Vagina (tissue), 2 donors: Measurements from ENCODE around the gene TERT. TPM values are rescaled to one million over a fixed set of nuclear protein-coding genes. Genes with fewer than 3 reads are reported as not detected.

Source experiments
- DNase-seq, 2 donors: peaks; one replicate each; pipeline ENCODE4 v3.0.0-alpha.2; 2017; ENCODE audit errors: extremely low spot score in 2 of 2
- H3K27ac ChIP-seq: fragments of 200-600 bp; sonication (generic); one replicate; pipeline ENCODE4 v1.5.1; 2019
- H3K27me3 ChIP-seq: fragments of 200-600 bp; sonication (generic); one replicate; pipeline ENCODE4 v1.5.1; 2019
- H3K36me3 ChIP-seq, 2 donors: fragments of 200-600 bp; sonication (generic); one replicate each; pipeline ENCODE4 v1.5.1; 2017 to 2019
- H3K4me1 ChIP-seq: fragments of 200-600 bp; sonication (generic); one replicate; pipeline ENCODE4 v1.5.1; 2019
- H3K4me3 ChIP-seq, 2 donors: fragments of 200-600 bp; sonication (generic); 1 replicate in 1 of 2; 2 replicates in 1 of 2; pipeline ENCODE4 v1.5.1; 2016 to 2019
- H3K9me3 ChIP-seq: fragments of 200-600 bp; sonication (generic); one replicate; pipeline ENCODE4 v1.5.1; 2019
- POLR2A ChIP-seq, 2 donors: fragments of 450-650 bp; IDR thresholded peaks; one replicate each; pipeline ENCODE4 v1.6.1; 2017; ENCODE audit warnings: antibody characterized with exemption in 2 of 2, mild to moderate bottlenecking in 2 of 2, moderate library complexity in 2 of 2
- POLR2AphosphoS5 ChIP-seq, 2 donors: sonication (generic); formaldehyde crosslinking; IDR thresholded peaks; one replicate each; pipeline ENCODE4 v1.9.0; 2017; ENCODE audit warnings: antibody characterized with exemption in 2 of 2, mild to moderate bottlenecking in 2 of 2, low read depth in 1 of 2; ENCODE audit not compliant: insufficient read depth in 1 of 2
- intact Hi-C: fragments of 100-400 bp; cut with DNase I; formaldehyde crosslinking; loops from one replicate; pipeline ENCODE4 v1.15.1; 2023
- total RNA-seq: library from RNA; depleted of rRNA; stranded (reverse); fragments of >200 nt; gene quantifications from one replicate; pipeline ENCODE4 v1.2.3, GENCODE V29; 2016
- TF ChIP-seq, protein P1 (sequence below), 3 experiments: fragments of 450-650 bp in 2 of 3; fragments of 200-600 bp in 1 of 3; sonication (generic) in 1 of 3; IDR thresholded peaks; one replicate each; pipeline ENCODE4 v1.5.1; 2017 to 2019; ENCODE audit warnings: antibody characterized with exemption in 3 of 3, mild to moderate bottlenecking in 2 of 3, moderate library complexity in 2 of 3

The TERT gene
- total RNA-seq, 1 donor from 2014 or later: not detected

DNA sequence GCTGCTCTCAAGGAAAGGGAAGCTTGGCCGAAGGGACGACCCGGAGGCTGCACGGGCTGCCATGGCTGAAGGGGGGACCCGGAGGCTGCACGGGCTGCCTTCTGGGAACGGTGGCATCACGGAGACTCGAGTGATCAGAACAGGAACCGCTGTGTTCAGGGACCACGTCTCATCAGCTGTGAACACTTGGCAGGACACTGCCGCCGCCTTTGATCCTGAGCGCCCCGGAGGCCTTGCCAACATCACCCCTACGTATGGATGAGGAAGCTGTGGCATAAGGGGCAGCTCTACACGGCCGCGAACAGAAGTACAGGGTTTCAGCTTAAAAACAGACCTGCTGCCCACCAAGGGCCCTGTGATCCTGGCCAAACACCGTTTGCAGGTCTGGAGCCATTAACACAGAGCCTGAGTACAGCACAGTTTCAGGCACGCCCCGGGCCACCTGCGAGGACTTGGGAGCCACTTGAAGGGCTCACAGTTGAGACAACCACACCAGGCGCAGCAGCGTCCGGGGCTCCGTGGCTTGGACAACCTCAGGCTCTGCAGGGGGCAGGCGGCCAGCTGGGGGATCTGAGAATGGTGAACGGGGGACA lies 23.9 kb upstream of the TERT start:
- Histone ChIP-seq H3K4me1 (peaks cover 17% of the 10 kb centered on the region), H3K27ac (no peak overlapping the region), H3K27me3 (no peaks in the 10 kb centered on the region), H3K9me3 (no peaks in the 10 kb centered on the region), H3K36me3 (peaks cover 0 to 61% of the 10 kb centered on the region in 2 donors), H3K4me3 (no peak overlapping the region)
- intact Hi-C loops: no loop called here
- TF ChIP-seq POLR2AphosphoS5 (IDR thresholded peaks at IDR 0.05; ENCODE audit: insufficient read depth in 1 of 2, low read depth in 1 of 2): no peak
- TF ChIP-seq, protein P1, sequence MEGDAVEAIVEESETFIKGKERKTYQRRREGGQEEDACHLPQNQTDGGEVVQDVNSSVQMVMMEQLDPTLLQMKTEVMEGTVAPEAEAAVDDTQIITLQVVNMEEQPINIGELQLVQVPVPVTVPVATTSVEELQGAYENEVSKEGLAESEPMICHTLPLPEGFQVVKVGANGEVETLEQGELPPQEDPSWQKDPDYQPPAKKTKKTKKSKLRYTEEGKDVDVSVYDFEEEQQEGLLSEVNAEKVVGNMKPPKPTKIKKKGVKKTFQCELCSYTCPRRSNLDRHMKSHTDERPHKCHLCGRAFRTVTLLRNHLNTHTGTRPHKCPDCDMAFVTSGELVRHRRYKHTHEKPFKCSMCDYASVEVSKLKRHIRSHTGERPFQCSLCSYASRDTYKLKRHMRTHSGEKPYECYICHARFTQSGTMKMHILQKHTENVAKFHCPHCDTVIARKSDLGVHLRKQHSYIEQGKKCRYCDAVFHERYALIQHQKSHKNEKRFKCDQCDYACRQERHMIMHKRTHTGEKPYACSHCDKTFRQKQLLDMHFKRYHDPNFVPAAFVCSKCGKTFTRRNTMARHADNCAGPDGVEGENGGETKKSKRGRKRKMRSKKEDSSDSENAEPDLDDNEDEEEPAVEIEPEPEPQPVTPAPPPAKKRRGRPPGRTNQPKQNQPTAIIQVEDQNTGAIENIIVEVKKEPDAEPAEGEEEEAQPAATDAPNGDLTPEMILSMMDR (IDR thresholded peaks at IDR 0.05): no peak
- TF ChIP-seq POLR2A (IDR thresholded peaks at IDR 0.05): no peak
- no peak for DNase-seq

DNA sequence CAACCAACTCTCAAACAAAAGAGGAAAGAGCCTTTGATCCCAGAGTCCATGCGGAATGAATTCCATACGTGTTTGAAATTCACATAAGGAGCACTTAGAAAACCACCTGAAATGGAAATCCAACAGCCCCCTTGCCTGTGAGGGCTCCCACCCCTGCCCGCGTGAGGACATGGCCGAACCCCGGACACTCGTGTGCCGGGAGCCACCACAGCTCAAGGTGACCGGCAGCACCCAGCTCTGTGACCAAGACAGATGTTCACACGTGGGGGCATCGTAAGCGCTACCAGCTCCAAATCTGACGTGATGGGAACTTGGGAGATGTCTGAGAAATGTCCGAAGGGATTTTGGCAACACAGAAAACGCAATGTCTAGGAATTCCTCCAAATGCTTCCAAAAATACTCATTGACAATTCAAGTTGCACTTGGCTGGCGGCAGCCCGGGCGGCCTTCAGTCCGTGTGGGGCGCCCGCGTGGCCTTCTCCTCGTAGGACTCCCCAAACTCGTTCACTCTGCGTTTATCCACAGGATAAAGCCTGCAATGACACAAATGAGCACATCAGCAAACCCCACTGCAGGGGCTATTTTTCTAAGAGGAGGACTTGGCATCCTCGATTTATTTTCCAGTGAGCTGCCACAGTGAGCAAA lies 23.2 kb upstream of the TERT start:
- Histone ChIP-seq H3K27me3 (no peaks in the 10 kb centered on the region), H3K4me3 (no peak overlapping the region), H3K9me3 (no peaks in the 10 kb centered on the region), H3K36me3 (peaks cover 0 to 54% of the 10 kb centered on the region in 2 donors), H3K4me1 (peaks cover 17% of the 10 kb centered on the region), H3K27ac (no peak overlapping the region)
- TF ChIP-seq POLR2A (IDR thresholded peaks at IDR 0.05) (no peak), POLR2AphosphoS5 (IDR thresholded peaks at IDR 0.05; ENCODE audit: insufficient read depth in 1 of 2, low read depth in 1 of 2) (no peak)
- TF ChIP-seq, protein P1 (IDR thresholded peaks at IDR 0.05): no peak
- intact Hi-C loops: no loop called here
- DNase-seq: no peak

DNA sequence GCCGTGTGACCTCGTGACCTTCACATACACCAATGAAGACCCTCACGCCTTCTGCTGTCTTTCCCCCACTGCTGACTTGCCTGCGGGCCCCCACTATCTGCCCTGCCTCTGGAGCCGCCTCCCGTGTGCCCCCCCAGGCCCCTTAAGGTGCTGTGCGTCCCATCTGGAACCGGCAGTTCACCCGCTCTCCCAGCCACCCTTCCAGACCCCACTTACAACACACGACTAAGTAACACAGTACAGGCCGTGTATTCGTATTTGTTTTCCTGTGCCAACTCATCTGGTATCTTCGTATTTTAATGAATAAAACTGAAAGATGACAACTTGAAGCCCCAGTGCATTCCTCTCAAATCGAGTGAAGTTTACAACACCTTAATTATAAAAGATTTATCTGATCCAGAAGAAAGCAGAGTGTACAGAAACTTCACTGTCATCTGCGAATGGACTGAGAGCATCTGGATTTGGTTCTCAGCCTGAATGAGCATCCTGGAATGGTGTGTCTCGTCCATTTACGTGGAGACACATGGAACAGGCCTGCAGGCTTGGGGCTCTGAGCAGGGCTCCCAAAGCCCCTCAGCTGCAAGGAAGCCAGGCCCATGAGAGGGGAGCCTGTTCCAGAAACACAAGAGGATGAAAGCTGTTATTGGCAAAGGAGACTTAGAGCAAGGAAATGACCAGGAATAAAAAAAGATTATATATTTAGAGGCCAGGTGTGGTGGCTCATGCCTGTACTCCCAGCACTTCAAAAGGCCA lies 21.9 kb upstream of the TERT start:
- peaks cover 17% of the 10 kb centered on the region for H3K4me1 ChIP-seq
- TF ChIP-seq, protein P1 (IDR thresholded peaks at IDR 0.05): no peak
- TF ChIP-seq POLR2A (IDR thresholded peaks at IDR 0.05): no peak
- no peak for TF ChIP-seq POLR2AphosphoS5 (IDR thresholded peaks at IDR 0.05; ENCODE audit: insufficient read depth in 1 of 2, low read depth in 1 of 2)
- H3K27me3 ChIP-seq: no peaks in the 10 kb centered on the region
- H3K36me3 ChIP-seq: peaks cover 0 to 41% of the 10 kb centered on the region in 2 donors
- H3K27ac ChIP-seq: no peak overlapping the region
- no peak for DNase-seq
- no peaks in the 10 kb centered on the region for H3K9me3 ChIP-seq
- H3K4me3 ChIP-seq: no peak overlapping the region
- intact Hi-C loops: no loop called here

DNA sequence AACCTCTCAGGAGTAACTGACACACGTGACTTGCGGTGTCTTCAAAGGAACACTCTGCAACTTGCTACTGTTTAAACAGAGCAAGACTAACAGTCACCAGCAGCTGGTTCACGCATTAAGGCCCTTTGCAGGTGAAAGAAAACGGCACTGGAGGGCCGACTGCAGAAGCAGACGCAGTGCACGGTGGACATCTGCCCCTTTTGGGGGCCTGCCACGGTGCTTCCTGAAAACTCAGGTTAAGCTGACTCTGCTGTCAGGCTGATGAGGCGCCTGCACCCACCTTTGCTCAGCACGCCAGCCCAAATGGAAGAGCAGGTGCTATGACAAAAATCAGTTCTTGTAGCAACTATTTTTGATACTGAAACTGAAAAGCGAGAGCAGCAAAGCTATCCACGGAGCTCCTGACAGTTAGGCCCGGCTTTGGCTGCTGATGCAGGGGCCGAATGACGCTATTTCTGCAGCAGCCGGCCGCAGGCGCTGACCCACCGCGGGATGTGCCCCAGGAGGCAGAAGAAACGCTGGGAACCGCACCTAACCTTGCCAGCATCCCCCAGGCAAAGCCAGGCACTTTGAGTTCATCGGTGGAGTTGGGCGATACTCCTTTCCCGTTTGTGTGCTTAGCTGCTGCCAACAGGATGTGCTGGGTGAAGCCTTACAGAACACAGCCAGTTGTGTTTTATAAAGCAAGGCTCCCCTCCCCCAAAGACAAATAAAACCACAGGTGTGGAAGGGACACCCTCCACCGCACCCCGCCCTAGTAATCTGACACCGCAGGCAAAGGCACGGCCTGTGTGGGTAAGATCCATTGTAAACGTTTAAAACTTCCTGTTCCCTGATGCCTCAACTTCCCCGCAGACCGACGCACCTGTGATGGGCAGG lies 21.1 kb upstream of the TERT start:
- Histone ChIP-seq H3K4me1 (peaks cover 17% of the 10 kb centered on the region), H3K27ac (no peak overlapping the region), H3K36me3 (peaks cover 0 to 33% of the 10 kb centered on the region in 2 donors), H3K4me3 (no peak overlapping the region), H3K27me3 (no peaks in the 10 kb centered on the region), H3K9me3 (no peaks in the 10 kb centered on the region)
- intact Hi-C loops: no loop called here
- no peak for TF ChIP-seq POLR2AphosphoS5 (IDR thresholded peaks at IDR 0.05; ENCODE audit: insufficient read depth in 1 of 2, low read depth in 1 of 2)
- TF ChIP-seq, protein P1 (IDR thresholded peaks at IDR 0.05): no peak
- no peak for TF ChIP-seq POLR2A (IDR thresholded peaks at IDR 0.05)
- no peak for DNase-seq
